K562 (cell line): ENCODE measurements around the gene AKT1S1. TPM values are rescaled to one million over a fixed set of nuclear protein-coding genes. Genes with fewer than 3 reads are reported as not detected.
A peak's percentile ranks its signal among the peaks of the same experiment; 100 is the strongest.

Experiments
- ARHGAP35 ChIP-seq: fragments of 450-650 bp; IDR thresholded peaks from 2 replicates; pipeline ENCODE4 v1.6.1; 2018; ENCODE audit not compliant: partially characterized antibody
- CREBBP ChIP-seq: IDR thresholded peaks from one replicate; pipeline ENCODE4 v1.6.1; 2012; ENCODE audit warnings: low read depth, mild to moderate bottlenecking, control low read depth, inconsistent platforms, low read length
- NFIC ChIP-seq: fragments of 450-650 bp; IDR thresholded peaks from 2 replicates; pipeline ENCODE4 v1.6.1; 2017; ENCODE audit warnings: mild to moderate bottlenecking, inconsistent platforms
- POLR2AphosphoS2 ChIP-seq: IDR thresholded peaks from 2 replicates; pipeline ENCODE4 v1.6.1; 2012; ENCODE audit warnings: low read length, improper control_type of control experiment
- POLR2AphosphoS5 ChIP-seq: IDR thresholded peaks from 2 replicates; pipeline ENCODE4 v1.6.1; 2011; ENCODE audit warnings: mild to moderate bottlenecking, low read depth, low read length, moderate library complexity; ENCODE audit not compliant: control insufficient read depth, insufficient read depth
- PPARD ChIP-seq: fragments of 250-450 bp; sonication (Bioruptor Pico); IDR thresholded peaks from 2 replicates; pipeline ENCODE4 v1.8.0; 2022; ENCODE audit warnings: inconsistent platforms, mild to moderate bottlenecking, moderate library complexity
- PRDM10 ChIP-seq: fragments of 450-650 bp; IDR thresholded peaks from 2 replicates; pipeline ENCODE4 v1.6.1; 2018; ENCODE audit not compliant: partially characterized antibody
- RUNX1 ChIP-seq: sonication (generic); IDR thresholded peaks from 2 replicates; pipeline ENCODE4 v1.6.1; 2016; ENCODE audit warnings: antibody characterized with exemption, low read depth
- SMAD3 ChIP-seq: fragments of 450-650 bp; formaldehyde crosslinking; conservative IDR thresholded peaks from 2 replicates; pipeline ENCODE4 v1.4.0; 2020; ENCODE audit warnings: mild to moderate bottlenecking
- ZNF561 ChIP-seq: fragments of 450-650 bp; formaldehyde crosslinking; conservative IDR thresholded peaks from 2 replicates; pipeline ENCODE4 v1.4.0; 2020; ENCODE audit warnings: mild to moderate bottlenecking, moderate library complexity
- ZNF696 ChIP-seq: fragments of 250-450 bp; sonication (Bioruptor Pico); conservative IDR thresholded peaks from 2 replicates; pipeline ENCODE4 v1.4.0; 2020; ENCODE audit warnings: mild to moderate bottlenecking, moderate library complexity
- polyA plus RNA-seq, 8 experiments: library from polyadenylated mRNA; depleted of rRNA in 4 of 8; stranded (reverse) in 5 of 8; unstranded in 3 of 8; fragments of >200 nt; fragmentation: Nextera tagmentation in 2 of 8; fragmentation: Illumina TruSeq in 1 of 8; extraction: Ambion mirVana in 2 of 8; extraction: Trizol in 1 of 8; gene quantifications; 2 replicates each; pipeline versions ENCODE4 v1.2.1 to v1.2.3, GENCODE V29; 2011 to 2014; ENCODE audit warnings: inconsistent platforms in 1 of 8, missing spikeins in 1 of 8
- total RNA-seq, 7 experiments: library from RNA; depleted of rRNA in 6 of 7; stranded (reverse); fragments of >200 nt in 6 of 7; fragmentation: Illumina TruSeq in 2 of 7; extraction: Trizol in 2 of 7; gene quantifications; 2 replicates each; pipeline versions ENCODE4 v1.2.1 to v1.2.3, GENCODE V29; 2011 to 2021; ENCODE audit warnings: low replicate concordance in 1 of 7

The AKT1S1 gene
- total and polyA plus RNA-seq, 9 of the 15 experiments (the other 6 are each of a cell fraction or from before 2014, with no cell fraction given) = 1.2 to 50.3 (median 17.1) TPM

- TF ChIP-seq PRDM10 (no peak), RUNX1 (no peak), POLR2AphosphoS2 (0 out of 2 replicates have a peak, but pooled peaks have one; percentile 54), NFIC (peak; percentile 53), ARHGAP35 (no peak), CREBBP (no peak), ZNF561 (CRISPR knock-in tag) (no peak), SMAD3 (CRISPR knock-in tag) (no peak), POLR2AphosphoS5 (peak; percentile 31), PPARD (no peak), ZNF696 (no peak)
These were observed 16.6 kb downstream of the AKT1S1 start (continued) for GRCh38 chr19:49860336-49861102.
